Body of pancreas (tissue), 4 donors: ENCODE results near the gene ADAT1. TPM values are rescaled to one million over a fixed set of nuclear protein-coding genes. Genes with fewer than 3 reads are reported as not detected.
A peak's percentile ranks its signal among the peaks of the same experiment; 100 is the strongest.

Source experiments
- ATAC-seq: fragments of 150-250 bp; one replicate; pipeline ENCODE4 v1.9.1; 2016
- DNase-seq, 4 donors: peaks; one replicate each; pipeline ENCODE4 v3.0.0-alpha.2; 2019
- H3K27ac ChIP-seq, 4 donors: fragments of 200-600 bp; sonication (generic); 1 replicate in 3 of 4; 2 replicates in 1 of 4; pipeline versions ENCODE4 v1.5.1 to v1.6.1; 2016 to 2019; ENCODE audit warnings: mild to moderate bottlenecking in 1 of 4, mixed read lengths in 1 of 4, moderate library complexity in 1 of 4
- H3K27me3 ChIP-seq, 2 donors: fragments of 200-600 bp; sonication (generic); one replicate each; pipeline ENCODE4 v1.6.0; 2016; ENCODE audit warnings: mild to moderate bottlenecking in 1 of 2
- H3K36me3 ChIP-seq, 2 donors: fragments of 200-600 bp; sonication (generic); replicated peaks in 1 of 2; 2 replicates each; pipeline ENCODE4 v1.5.1; 2016; ENCODE audit warnings: low read depth in 2 of 2; ENCODE audit not compliant: insufficient read depth in 1 of 2
- H3K4me1 ChIP-seq: fragments of 200-600 bp; sonication (generic); one replicate; pipeline ENCODE4 v1.6.0; 2016
- H3K4me3 ChIP-seq, 2 donors: fragments of 200-600 bp; sonication (generic); 1 replicate in 1 of 2; 2 replicates in 1 of 2; pipeline ENCODE4 v1.5.1; 2016 to 2019
- H3K9me3 ChIP-seq, 3 donors: fragments of 200-600 bp; sonication (generic); 1 replicate in 2 of 3; 2 replicates in 1 of 3; pipeline ENCODE4 v1.5.1; 2016
- POLR2A ChIP-seq, 3 donors: fragments of 450-650 bp; IDR thresholded peaks; one replicate each; pipeline ENCODE4 v1.6.1; 2016; ENCODE audit warnings: antibody characterized with exemption in 3 of 3, mild to moderate bottlenecking in 2 of 3
- WGBS, 2 donors: methylation state at CpG; one replicate each; pipeline ENCODE4 v1.1.5; 2017; 5-methylcytosine and 5-hydroxymethylcytosine counted together
- intact Hi-C: fragments of 100-400 bp; cut with DNase I; formaldehyde crosslinking; loops from one replicate; pipeline ENCODE4 v1.15.1; 2023
- total RNA-seq, 2 donors: library from RNA; depleted of rRNA; stranded (reverse); fragments of >200 nt; gene quantifications; one replicate each; pipeline ENCODE4 v1.1.0, GENCODE V29; 2016
- TF ChIP-seq, protein P1 (sequence below), 7 experiments: fragments of 450-650 bp in 4 of 7; fragments of 200-600 bp in 3 of 7; sonication (generic) in 3 of 7; IDR thresholded peaks; one replicate each; pipeline ENCODE4 v1.5.1; 2016 to 2019; ENCODE audit warnings: antibody characterized with exemption in 7 of 7

The ADAT1 gene
- total RNA-seq, 2 donors from 2014 or later, result 12.9 to 14.8 TPM

DNA sequence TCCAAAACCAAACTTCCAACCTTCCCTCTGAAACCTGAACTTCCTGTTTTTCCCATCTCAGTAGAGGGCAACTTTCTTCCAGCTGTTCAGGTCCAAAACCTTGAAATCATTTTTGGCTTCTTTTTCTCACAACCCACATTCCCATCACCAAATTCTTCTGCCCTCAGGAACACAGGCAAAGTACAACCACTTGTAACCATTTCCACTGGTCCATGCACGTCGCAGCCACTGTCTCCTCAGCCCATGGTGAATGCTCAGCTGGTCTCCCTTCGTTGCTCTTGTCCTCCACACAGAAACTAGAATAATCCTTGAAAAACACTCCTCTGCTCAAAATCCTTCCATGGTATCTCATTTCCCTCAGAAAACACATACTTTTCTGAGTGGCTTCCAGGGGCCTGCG, 3.7 kb upstream of the ADAT1 start:
- ATAC-seq (no peak), DNase-seq (no peak)
- Histone ChIP-seq H3K4me1 (peaks cover 8% of the 10 kb centered on the region), H3K27ac (no peak overlapping the region), H3K4me3 (no peak overlapping the region), H3K27me3 (no peaks in the 10 kb centered on the region), H3K9me3 (no peaks in the 10 kb centered on the region), H3K36me3 (peaks cover 16 to 34% of the 10 kb centered on the region in 2 donors)
- no peak for TF ChIP-seq POLR2A (IDR thresholded peaks at IDR 0.05)
- TF ChIP-seq, protein P1, sequence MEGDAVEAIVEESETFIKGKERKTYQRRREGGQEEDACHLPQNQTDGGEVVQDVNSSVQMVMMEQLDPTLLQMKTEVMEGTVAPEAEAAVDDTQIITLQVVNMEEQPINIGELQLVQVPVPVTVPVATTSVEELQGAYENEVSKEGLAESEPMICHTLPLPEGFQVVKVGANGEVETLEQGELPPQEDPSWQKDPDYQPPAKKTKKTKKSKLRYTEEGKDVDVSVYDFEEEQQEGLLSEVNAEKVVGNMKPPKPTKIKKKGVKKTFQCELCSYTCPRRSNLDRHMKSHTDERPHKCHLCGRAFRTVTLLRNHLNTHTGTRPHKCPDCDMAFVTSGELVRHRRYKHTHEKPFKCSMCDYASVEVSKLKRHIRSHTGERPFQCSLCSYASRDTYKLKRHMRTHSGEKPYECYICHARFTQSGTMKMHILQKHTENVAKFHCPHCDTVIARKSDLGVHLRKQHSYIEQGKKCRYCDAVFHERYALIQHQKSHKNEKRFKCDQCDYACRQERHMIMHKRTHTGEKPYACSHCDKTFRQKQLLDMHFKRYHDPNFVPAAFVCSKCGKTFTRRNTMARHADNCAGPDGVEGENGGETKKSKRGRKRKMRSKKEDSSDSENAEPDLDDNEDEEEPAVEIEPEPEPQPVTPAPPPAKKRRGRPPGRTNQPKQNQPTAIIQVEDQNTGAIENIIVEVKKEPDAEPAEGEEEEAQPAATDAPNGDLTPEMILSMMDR (IDR thresholded peaks at IDR 0.05), result no peak
- intact Hi-C loops, result no loop called here
- 89 to 90% methylated on average over 4 of the region's 4 CpGs for WGBS, 2 donors

DNA sequence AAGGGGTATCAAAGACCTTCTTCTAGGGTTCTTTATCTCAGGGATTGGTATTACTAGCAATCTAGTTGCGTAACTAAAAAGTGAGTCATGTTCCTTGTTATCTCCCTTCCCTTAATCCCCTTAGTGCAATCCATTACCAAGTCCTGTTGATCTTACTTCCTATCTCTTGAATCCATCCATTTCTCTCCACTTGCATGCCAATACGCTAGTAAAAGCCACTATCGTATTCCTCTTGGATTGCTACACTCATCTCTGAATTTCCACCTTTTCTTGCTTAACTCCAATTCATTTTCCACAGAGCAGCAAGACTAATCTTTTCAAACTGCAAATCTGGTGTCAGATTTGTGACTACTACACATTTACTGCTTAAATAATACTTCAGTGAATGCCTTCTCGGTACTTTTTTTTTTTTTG, 1.8 kb upstream of the ADAT1 start:
- H3K36me3 ChIP-seq, result peaks cover 10 to 22% of the 10 kb centered on the region in 2 donors
- H3K4me3 ChIP-seq, result no peak overlapping the region
- intact Hi-C loops, result no loop called here
- H3K9me3 ChIP-seq, result no peaks in the 10 kb centered on the region
- ATAC-seq (no peak), DNase-seq (no peak)
- 66 to 70% methylated on average over 4 of the region's 4 CpGs for WGBS, 2 donors
- H3K4me1 ChIP-seq, result peaks cover 12% of the 10 kb centered on the region
- H3K27me3 ChIP-seq, result no peaks in the 10 kb centered on the region
- no peak for TF ChIP-seq POLR2A (IDR thresholded peaks at IDR 0.05)
- TF ChIP-seq, protein P1 (IDR thresholded peaks at IDR 0.05), result no peak
- H3K27ac ChIP-seq, result no peak overlapping the region

DNA sequence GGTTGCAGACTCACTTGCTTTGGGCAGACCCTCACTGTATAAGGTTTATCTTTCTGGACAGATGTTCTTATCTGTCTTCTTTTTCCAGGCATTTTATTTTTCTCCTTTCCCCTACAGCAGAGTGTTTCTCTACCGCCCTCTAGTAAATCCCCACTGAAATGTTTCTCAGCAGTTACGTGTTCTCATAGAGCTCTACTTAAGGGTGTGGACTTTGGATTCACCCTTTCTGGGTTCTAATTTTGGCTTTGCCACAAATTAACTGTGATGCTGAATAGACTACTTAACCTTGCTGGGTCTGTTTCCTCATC, 2.0 kb downstream of the ADAT1 start:
- no peaks in the 10 kb centered on the region for H3K27me3 ChIP-seq
- no peaks in the 10 kb centered on the region for H3K9me3 ChIP-seq
- TF ChIP-seq, protein P1 (IDR thresholded peaks at IDR 0.05), result peak in 3 of 7 experiments; percentile 17 to 34 (median 22)
- TF ChIP-seq POLR2A (IDR thresholded peaks at IDR 0.05), result no peak
- H3K27ac ChIP-seq, result no peak overlapping the region
- H3K4me3 ChIP-seq, result no peak overlapping the region
- WGBS, 2 donors, result 10 to 50% methylated on average over 2 of the region's 2 CpGs
- DNase-seq (no peak), ATAC-seq (no peak)
- peaks cover 12% of the 10 kb centered on the region for H3K4me1 ChIP-seq
- H3K36me3 ChIP-seq, result peaks cover 0 to 4% of the 10 kb centered on the region in 2 donors
- intact Hi-C loops, result no loop called here

DNA sequence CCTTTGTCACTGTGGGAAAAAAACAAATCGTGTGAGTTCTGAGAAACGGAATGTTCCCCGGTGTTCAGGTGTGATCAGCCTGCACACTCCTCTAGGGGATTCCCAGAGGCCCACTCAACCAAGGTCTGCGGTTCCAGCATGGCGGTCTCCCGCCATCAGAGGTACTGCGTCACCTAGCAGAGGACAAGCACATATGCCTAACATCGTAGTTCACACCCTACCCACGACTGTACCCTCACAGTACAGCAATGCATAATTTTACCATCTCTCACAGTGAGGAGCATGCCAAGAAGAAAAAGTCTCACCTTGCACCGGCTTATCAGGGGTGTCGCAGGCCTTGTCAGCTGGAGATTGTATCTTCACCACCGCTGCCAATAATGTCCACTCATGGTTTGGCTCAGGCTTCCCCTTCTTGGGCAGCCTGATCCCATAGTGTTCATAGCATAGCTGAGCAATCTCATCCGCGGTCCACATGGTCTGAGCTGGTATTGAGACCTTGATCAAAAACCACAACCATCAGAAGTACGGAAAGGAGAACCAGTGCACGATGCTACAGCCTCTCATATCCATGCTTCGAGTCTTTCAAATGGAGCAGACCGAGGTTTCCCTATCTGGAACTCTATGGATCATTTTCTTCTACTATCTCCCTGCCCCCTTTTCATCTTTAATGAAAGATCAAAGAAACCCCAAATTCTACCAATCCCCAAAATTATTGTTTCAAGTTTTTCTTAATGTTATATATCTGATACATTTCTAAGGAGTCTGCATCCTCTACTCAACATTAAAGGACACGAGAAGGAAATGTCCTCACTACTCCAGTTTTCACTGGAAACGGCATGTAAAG, 2.5 kb downstream of the ADAT1 start:
- H3K27ac ChIP-seq, result no peak overlapping the region
- H3K27me3 ChIP-seq, result no peaks in the 10 kb centered on the region
- intact Hi-C loops, result no loop called here
- H3K9me3 ChIP-seq, result no peaks in the 10 kb centered on the region
- no peak overlapping the region for H3K4me3 ChIP-seq
- no peak for ATAC-seq
- peaks cover 0 to 4% of the 10 kb centered on the region in 2 donors for H3K36me3 ChIP-seq
- TF ChIP-seq, protein P1 (IDR thresholded peaks at IDR 0.05), result no peak
- no peak for TF ChIP-seq POLR2A (IDR thresholded peaks at IDR 0.05)
- no peak for DNase-seq
- 78 to 84% methylated on average over 20 of the region's 20 CpGs for WGBS, 2 donors
- peaks cover 12% of the 10 kb centered on the region for H3K4me1 ChIP-seq

DNA sequence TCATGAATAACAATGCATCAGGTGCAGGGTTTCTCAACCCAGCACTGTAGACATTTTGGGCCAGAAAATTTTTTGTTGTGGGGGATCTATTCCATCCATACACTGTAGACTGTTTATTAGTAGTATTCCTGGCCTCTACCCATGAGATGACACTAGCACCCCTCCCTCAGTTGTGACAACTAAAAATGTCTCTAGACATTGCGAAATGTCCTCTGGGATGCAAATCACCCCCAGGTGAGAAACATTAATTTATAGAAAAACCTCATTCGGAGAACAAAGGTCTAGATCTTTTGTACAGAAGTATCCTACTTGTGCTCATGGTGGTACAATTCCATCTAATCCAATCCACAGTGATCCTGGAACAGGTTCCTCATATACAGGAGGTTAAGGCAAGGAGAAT, 4.3 kb downstream of the ADAT1 start:
- Histone ChIP-seq H3K4me1 (peaks cover 12% of the 10 kb centered on the region), H3K27ac (no peak overlapping the region), H3K36me3 (peaks cover 0 to 4% of the 10 kb centered on the region in 2 donors), H3K9me3 (no peaks in the 10 kb centered on the region), H3K27me3 (no peaks in the 10 kb centered on the region), H3K4me3 (no peak overlapping the region)
- intact Hi-C loops, result loop anchor here (5.0 kb wide), 1 partner anchor 46 kb away; no protein-coding TSS in a partner anchor
- DNase-seq (no peak), ATAC-seq (no peak)
- WGBS, 2 donors, result 95 to 97% methylated on average over 2 of the region's 2 CpGs
- no peak for TF ChIP-seq POLR2A (IDR thresholded peaks at IDR 0.05)
- TF ChIP-seq, protein P1 (IDR thresholded peaks at IDR 0.05), result no peak
